ENCODE data around the gene PCED1B.

The PCED1B gene

DNA sequence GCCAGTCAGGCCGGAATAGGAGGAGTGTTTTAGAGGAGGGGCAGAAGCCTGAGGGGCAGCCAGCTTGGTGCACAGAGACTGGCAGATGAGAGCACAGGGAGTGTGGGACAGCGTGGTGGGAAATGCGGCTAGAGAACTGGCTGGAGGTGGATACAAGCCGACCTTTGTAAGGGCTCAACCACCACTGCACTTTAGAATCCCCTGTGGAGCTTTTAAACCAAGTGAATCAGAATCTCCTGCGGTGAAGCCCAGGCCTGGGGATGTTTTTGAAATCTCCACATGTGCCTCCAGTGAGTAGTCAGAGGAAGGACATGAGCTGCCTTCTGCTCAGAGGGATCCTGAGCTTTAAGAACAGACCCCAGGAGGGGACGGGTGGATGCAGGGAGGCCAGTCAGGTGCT is 10.9 kb upstream of the PCED1B start:
- no peak for DNase-seq

DNA sequence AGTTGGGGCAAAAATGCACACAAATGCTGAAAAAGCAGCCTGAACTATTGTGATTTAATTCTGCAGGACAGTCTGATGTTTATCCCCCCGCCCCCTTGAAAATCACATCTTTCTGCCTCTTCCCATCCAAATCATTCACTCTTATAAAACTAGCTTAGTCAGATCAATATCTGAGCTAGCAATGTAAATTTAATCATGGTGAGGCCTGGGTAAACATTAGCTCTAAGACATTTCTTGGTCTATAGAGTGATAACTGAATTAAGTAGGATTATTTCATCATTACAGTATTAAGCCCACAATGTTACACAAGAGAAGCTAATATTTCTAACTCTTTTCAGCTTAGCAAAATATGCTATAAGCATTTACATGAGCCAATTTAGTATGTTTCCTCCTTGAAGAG is 9.1 kb upstream of the PCED1B start:
- no peak for DNase-seq

DNA sequence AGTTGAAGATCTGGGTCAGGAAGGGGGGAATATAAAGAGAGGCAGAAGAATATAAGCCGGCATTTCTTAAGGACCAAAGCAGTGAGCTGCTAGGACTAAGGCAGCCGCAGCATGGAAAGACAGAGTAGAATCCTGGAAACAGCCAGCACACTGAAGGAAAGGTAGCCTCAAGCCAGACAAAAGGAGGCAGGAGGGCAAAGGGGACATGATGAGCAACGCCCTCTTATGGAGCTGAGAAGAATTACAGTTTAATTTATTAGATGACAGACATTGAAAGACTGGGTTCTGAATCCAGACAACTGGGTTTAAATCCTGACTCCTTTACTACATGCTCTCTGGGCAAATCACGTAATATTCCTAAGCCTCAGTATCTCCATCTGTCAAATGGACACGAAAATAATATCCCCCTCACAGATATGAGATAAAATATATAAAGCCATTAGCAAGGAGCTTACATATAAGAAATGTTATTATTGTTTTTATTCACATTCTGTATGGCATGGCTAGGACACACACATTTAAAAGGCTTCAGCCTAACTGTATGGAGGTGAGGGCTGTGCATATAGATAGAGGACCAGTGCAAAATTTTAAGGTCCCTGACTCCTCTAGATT is 8.1 kb upstream of the PCED1B start:
- DNase-seq, result no peak

DNA sequence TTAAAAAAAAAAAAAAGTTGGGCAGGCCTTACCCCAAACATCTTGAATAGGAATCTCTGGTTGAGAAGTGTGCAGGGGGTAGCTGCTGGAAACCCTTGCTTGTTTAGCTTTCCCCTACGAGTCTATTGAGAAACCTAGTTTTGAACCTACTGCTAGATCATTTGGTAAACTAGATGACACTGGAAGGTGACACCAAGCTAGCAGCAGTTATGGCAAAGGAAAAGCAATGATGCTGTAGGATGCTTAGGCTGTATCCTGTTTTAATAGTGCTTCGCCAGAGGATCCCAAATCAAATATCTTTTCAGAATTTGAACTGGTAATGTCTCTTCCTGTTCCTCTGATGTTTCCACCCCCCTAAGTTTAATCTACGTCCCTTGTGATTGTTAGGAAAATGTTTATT is 5.5 kb upstream of the PCED1B start:
- DNase-seq, result no peak

DNA sequence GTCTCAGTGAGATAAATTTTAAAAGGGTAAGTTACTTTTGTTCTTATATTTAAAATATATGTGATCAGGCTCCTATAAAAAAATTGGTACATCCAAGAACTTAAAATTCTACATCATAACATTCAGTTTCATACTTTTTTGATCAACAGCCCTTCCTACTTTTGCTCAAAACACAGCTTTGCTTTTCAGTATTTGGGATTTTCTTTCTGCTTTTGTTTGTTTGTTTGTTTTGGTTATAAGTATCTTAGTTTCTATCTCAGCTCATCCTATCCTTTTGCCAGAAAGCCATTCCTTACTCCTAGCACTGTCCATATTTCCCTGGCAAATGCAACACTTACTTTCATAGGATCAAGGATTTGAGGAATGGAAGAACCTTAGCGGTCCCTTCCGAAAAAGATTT is 4.7 kb upstream of the PCED1B start:
- DNase-seq, result no peak

DNA sequence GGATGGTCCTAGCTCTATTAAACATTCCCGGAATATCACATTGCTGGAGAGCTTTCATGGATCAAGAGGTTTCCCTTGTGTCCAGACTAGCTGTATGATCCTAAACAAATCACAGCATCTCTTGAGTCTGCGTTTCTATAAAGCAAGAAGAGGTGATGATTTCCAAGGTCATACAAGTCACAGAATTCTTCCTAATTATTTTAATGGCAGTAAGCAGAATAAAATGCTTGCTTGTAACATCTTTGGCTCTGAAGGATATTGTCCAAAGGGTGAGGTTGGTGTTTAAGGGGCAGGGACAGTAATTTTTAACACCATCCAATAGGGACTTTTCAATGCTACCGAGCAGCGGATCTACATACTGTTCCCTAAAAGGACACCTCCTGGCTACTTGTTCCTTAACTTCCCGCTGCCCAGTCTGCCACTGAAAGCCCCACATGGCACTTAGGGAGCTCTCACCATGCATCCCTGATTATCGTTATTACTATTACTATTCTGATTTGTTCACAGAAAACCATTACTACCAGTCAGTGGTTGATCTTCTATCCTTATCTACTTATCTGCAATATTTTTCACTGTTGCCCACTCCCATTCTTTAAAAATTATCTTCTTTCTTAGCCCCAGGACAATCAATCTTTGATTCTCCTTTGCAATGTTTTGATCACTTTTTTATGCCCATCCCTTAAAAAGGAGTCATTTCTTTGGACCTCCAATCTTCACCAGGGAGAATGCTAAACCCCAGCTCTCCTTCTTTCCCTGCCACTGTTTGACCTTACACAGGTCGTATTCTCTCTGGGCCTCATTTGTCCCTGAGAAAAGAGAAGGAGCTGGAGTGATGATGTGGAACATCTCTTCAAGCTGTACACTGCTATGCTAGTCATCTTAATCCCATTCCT is 4.0 kb upstream of the PCED1B start:
- no peak for DNase-seq

DNA sequence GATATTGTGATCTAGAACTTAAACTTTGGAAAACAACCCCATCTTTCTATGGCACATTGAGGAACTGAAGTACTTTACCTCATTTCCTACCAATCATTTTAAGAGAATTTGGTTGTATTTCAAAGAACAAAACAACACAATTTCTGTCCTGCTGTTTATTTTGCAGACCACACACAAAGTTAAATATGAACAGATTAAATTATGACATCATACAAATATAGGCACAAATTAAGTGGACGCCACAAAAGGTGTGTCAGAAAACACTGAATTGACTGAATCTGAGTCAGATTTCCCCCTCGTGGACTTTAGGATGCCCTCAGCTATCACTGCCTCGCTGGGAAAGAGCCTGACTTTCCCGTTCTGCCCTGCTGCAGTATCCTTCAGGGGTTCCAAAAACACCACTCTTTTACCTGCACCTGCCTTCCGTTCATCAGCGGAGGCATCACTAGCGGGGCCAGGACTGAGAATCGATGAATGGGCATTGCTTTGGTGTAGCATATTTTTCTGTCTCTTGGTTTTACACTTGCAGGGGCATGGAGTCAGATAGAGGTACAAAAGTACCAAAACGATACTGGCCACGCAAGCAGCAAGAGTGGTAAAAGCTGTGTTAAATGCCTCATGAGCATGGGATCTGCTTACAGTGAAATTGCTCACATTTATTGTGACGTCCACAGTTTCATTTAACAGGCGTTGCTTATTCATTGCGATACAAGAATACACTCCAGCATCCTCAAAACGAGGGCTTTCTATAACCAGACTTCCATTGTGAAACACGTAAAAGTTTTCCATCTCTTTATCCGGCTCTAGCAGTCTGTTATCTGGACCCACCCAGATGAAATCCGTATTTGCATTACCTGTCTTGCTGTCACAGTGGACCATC is 2.0 kb upstream of the PCED1B start:
- no peak for DNase-seq

DNA sequence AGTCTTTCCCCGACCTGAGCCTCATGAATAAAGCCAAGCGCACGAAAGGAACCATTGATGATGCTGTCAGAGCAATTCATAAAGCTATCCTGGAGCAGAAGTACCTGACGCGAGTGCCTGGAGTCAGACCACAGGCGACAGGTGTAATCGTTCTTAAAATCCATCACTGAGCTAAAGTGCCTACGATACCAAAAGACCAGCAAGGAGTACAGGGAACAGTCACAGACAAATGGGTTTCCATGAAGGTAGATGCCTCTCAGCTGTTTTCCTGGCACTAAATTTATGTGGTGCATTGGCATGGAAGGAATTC is 1.4 kb upstream of the PCED1B start:
- DNase-seq, result no peak

DNA sequence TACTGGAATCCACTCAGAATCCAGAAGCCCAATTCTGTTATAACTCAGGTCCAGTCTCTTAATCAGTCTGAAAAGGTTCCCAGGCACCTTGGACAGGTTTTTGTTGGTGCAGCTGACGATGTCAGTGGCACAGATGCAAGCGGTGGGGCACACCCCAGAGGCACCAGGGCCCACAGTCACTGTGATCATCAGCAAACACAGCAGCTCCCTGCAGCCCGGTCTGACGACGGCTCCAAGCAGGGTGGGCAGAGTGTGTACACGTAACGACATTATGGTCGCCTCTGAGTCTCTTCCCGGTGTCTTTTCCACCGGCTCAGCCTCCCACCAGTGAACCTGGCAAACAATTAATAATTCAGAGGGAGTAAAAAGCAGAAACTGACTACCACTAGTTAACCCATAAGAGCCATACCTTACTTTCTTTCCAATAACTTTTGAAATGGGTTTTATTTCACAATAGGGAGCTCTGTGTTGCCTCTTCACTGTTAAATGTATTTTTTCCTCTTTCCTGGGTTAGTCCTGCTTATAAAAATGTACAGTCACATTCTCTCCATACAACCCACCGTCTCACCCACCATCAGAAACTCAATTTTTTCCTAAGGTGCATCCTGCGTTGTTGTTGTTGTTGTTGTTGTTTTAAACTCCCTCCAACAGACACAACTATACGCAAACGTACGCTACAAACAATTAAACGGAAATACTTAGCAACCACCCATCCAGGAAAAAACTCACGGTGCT is 521 bp upstream of the PCED1B start:
- no peak for DNase-seq

DNA sequence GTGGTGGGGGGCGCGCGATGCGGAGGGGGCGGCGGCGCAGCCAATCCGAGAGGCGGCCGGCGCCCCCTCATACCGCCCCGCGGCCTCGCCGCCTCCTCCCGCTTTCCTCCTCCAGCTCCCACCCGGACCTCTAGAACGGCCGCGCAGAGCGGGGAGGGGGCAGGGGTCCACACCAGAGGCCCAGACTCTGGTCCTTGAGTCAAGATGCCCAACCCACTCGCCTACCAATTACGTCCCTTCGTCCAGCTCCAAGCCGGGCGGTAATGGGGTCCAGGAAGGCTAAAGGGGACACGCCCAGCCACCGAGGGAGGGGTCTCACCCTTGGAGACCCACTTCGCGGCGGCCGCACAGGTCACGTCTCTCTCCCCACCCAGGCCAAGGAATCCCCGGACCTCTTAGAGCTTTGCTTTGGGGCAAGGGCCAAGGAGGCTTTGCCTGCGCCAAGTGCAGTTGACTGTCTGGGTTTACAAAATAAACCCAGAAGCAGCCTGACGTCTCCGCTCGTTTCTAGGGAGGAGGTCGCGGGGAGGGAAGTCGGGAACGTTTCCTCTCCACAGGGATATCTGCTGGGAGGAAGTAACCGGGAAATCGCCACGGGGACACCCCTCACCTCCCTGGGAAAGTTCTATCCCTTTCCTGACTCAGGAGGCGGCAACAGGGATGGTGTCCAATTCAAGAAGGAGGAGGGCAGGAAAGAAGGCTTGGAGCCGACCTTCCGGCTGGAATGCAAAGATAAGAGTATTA is 732 bp downstream of the PCED1B start:
- DNase-seq, result peak; percentile 58

DNA sequence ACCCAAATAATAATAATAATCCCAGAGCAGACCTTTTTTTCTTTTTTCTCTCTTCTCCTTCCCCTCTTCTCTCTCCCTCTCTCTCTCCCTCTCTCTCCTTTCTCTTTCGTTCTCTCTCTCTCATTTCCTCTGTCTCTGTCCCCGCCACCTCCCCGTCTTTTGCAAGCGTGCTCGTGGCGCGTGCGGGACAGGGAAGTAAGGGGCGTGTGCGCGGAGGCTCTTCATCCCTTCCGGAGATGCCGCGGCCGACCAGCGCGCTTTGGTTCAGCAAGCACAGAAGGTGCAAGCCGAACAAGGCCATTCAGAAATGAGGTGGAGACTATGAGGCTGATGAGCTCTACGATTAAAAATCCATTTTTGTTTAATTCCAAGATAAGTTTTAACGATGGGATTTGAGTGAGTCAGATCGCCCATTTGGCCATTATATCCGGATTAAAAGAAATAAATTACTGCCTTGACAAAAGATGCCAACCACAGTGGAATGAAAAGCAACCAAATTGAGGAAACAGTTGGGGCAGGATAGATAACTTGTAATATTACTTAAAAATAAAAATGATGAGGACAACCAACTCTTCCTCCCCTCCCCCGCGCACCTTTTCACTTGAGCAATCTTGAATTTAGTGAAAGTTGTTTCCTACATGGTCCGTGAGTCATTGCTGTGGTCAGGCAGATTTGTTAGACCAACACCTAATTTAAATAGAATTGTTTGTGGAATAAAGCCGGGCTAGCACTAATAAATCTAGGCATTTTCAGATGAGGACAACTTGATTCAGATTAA is 1.5 kb downstream of the PCED1B start:
- no peak for DNase-seq

DNA sequence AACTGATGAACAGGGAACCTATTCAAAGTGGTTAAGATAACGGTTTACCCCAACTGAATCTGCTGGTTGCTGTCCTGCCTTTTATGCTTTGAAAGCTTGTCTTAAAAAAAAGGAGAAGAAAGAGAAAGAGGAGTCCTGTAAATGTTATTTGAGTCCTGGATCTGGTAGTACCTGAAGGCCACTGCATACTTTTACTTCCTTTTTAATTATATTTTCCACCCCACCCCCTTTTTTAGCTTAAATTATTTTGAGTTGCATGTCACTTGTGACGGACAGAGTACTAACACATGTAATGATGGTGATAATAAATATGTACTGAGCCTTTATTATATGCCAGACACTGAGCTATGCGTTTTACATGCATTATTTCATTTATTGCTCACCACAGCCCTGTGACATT is 2.9 kb downstream of the PCED1B start:
- no peak for DNase-seq

DNA sequence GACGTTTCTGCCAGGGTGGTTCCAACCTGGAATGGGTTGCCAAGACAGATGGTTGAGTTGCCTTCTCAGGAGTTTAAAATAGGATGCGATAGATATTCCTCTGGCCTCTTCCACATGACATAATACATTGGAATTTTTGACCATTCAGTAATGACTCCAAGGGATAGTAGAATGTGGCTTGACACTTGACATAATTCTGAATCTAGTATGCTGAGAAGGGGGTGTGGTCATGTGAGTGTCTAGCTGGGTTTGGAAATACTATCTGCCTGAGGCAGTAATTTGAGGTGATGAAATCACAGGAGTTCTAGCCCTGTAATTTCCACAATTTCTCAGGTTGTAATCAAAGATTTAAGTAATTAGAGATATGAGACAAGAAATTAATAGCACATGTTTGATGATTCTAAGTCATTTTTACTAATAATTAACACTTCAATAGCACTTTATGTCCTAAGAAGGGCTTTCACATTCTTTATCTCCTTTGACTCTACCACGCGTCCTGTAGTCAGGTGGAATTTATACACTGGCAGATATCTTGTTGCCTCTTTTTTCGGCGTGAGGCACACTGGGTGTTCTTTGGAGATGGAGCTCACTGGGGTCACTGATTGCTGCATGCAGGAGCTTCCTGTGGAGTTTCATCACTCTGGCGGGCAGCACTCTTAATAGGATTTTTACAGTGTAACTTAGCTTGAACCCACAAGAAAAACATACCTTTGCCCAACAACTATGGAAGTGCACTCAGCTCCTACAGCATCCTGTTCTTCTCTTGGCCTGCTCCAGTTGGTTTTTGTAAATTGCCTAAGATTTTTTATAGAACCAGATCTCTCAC is 3.6 kb downstream of the PCED1B start:
- DNase-seq, result no peak

DNA sequence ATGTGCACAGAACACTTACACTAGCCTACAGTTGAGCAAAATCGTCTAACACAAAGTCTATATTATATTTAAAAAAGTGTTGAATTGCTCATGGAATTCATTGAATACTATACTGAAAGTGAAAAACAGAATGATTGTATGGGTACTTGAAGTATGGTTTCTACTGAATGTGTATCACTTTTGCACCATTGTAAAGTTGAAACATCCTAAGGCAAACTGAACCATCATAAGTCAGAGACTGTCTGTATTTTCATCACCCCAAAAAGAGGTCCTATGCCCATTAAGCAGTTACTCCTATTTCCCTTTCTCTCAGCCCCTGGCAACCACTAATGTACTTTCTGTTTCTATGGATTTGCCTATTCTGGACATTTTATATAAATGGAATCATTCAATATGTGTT is 4.8 kb downstream of the PCED1B start:
- no peak for DNase-seq

DNA sequence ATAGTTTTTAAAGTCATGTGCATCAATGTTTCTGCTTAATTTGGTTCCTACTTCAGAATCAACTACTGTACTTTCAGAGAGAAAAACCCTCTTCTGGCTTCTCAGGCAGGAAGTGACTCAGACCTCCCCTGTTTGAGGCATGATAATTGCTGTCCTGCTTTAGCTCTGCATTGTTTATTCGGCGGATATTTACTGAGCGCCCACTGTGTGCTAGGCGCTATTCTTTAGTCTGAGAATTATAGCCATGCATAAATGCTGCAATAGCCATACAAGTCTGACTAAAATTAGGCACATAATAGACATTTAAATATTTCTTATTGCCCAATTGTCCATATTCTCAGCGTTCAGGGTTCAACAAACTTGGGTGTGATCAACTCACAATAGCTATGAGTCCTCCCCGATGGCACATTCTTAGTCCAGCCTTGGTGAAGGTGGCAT is 6.4 kb downstream of the PCED1B start:
- no peak for DNase-seq

DNA sequence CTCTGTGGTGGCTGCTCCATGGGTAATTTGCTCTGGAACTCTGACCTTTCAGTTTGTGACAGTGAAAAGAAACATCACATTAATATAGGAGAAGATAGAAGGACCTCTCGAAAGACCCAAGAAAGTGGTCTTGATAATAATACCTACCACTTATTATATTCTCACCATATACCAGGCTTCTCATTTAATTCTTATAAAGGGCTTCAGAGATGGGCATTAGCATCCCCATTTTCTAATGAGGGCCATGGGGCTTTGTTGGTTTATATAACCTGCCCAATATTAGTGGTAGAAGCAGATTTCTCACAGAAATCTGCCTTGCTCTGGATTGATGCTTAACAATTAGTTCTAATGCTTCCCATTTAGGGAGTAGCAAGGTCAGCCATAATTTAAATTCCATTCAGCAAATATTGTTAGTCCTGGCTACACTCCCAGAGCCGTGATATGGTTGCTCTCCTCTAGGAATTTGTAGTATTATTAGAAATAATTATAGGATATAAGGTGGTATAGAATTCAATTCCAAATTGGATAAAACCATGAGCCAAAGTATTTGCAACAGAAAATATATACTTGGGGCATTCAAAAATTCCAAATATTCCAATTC is 7.8 kb downstream of the PCED1B start:
- DNase-seq, result no peak

DNA sequence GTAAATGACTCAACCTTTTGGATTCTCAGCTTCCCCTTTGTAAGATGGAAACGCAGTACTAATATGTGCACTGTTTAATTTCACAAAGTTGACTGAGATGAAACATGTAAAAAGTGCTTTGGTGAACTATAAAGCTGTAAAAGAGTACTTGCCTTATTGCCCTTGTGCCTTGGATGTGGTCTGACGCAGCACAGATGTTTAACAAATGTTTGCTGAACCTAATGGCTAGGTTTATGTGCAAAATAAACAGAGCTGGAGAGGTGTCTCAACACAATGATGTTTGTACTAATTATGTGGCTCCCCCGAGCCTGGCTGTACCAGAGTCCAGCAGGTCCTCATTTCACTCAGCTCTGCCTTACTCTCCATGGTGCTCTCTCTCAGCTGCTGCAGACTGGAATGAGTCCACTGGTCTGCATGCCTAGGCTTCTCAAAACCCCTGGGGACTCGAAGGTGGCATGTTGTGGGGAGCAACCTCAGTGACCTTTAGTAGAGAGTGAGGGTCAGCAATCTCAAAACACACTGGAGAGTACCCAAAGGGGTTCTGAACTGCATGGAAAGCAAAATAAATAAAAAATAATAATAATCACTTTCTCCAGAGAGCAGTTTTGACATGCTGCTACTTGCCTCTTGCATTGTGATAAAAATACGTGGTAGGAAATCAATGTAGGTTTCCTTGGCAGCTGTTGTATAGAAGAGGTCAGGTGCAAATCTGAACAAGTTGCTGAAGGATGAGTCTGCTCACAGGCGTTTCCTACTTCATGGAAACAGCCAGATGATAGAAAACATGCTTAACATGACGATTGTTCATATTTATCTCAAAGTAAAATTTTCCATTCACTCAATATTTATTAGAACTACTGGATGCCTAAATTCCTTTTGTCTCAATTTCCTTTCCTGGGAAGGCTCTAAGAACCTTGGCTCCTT is 8.9 kb downstream of the PCED1B start:
- DNase-seq, result no peak

DNA sequence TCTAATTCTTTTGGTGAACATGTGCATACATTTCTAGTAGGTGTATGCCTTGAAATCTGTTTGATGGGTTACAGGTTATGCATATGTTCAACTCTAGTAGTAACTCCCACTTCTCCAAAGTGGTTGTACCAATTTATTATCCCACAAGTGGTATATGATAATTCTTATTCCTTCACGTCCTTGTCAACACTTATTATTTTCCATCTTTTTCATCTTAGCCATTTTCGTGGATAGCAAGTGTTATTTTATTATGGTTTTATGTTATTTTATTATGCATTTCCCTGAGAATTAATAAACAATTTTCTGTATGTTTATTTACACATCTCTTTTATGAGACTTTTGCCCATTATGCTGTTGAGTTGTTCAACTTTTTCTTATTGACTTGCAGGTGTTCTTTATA is 11.6 kb downstream of the PCED1B start:
- DNase-seq, result no peak

DNA sequence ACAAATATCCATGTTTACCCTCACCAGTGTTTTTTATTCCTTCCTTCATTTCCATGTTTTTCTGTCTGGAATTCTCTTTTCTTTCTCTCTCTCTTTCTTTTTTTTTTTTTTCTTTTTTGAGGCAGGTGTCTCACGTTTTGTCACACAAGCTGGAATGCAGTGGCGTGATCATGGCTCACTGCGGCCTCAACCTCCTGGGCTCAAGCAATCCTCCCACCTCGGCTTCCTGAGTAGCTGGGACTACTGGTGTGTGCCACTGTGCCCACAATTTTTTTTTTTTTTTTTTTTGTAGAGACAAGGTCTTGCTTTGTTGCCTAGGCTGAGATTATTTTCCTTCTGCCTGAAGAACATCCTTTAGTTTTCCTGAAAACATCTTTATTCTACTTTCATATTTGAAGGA is 15.4 kb downstream of the PCED1B start:
- no peak for DNase-seq
